K562 (cell line): ENCODE measurements around the gene GLIS1. TPM values are rescaled to one million over a fixed set of nuclear protein-coding genes. Genes with fewer than 3 reads are reported as not detected.
A peak's percentile ranks its signal among the peaks of the same experiment; 100 is the strongest.

ENCODE experiments used
- ATAC-seq: fragments of 200-7000 bp; cut with Tn5 transposase; 3 replicates; pipeline ENCODE4 v1.9.1; 2020; ENCODE audit warnings: moderate library complexity
- BruUV-seq: library from RNA; stranded (reverse); fragments of 400-500 nt; replicated peaks from 2 replicates; lab custom pipeline; 2021; lab: Mats Ljungman, UMichigan
- CTCF ChIA-PET: fragments of 300-600 bp; formaldehyde crosslinking; extraction: SDS; loops from one replicate; lab custom pipeline; 2021; ENCODE audit warnings: low intra/inter-chr PET ratio; lab: Yijun Ruan, JAX
- POLR2A ChIA-PET: fragments of 300-600, 350-650 bp; sonication (Branson Sonifier 250); formaldehyde crosslinking; extraction: SDS; loops from one replicate; lab custom pipeline; 2021; ENCODE audit warnings: antibody characterized with exemption, inconsistent platforms; lab: Yijun Ruan, JAX
- DNase-seq, 4 experiments: peaks; one replicate each; pipeline versions ENCODE4 v3.0.0 to v3.0.0-alpha.2; 2011 to 2018; ENCODE audit warnings: low spot score in 3 of 4, mixed read lengths in 3 of 4; ENCODE audit errors: extremely low read depth in 1 of 4
- FAIRE-seq: peaks from 2 replicates; lab custom pipeline; 2011; peaks lifted over from hg19 to GRCh38; lab: Jason Lieb, UNC
- H2AFZ ChIP-seq: 2 replicates; pipeline ENCODE4 v1.6.0; 2011; ENCODE audit warnings: low read depth, low read length, control low read depth, inconsistent platforms
- H3K27ac ChIP-seq: fragments of 200-600 bp; 3 replicates; pipeline ENCODE4 v1.8.0; 2011; ENCODE audit warnings: low read depth, mild to moderate bottlenecking, control low read depth, inconsistent platforms, low read length, moderate library complexity, mixed read lengths; ENCODE audit errors: extremely low read depth
- H3K27me3 ChIP-seq, 2 experiments: fragments of 300-600 bp in 1 of 2; 2 replicates in 1 of 2; 3 replicates in 1 of 2; pipeline versions ENCODE4 v1.6.0 to v1.8.0; 2011; ENCODE audit warnings: inconsistent platforms in 2 of 2, low read length in 2 of 2, mild to moderate bottlenecking in 1 of 2, mixed read lengths in 1 of 2, moderate library complexity in 1 of 2; ENCODE audit not compliant: control insufficient read depth in 2 of 2, insufficient read depth in 2 of 2
- H3K36me3 ChIP-seq: fragments of 300-600 bp; 3 replicates; pipeline ENCODE4 v1.8.0; 2011; ENCODE audit warnings: mild to moderate bottlenecking, low read length, inconsistent platforms; ENCODE audit not compliant: control insufficient read depth, insufficient read depth
- H3K4me1 ChIP-seq, 2 experiments: fragments of 200-600 bp in 1 of 2; replicated peaks in 1 of 2; 2 replicates in 1 of 2; 3 replicates in 1 of 2; pipeline versions ENCODE4 v1.5.1 to v1.8.0; 2011; ENCODE audit warnings: inconsistent platforms in 2 of 2, low read length in 2 of 2, mild to moderate bottlenecking in 1 of 2, mixed read lengths in 1 of 2, moderate library complexity in 1 of 2; ENCODE audit not compliant: control insufficient read depth in 2 of 2, insufficient read depth in 2 of 2
- H3K4me2 ChIP-seq: 2 replicates; pipeline ENCODE4 v1.6.1; 2011; ENCODE audit warnings: low read length, control low read depth, inconsistent platforms, mixed read lengths; ENCODE audit not compliant: insufficient read depth
- H3K4me3 ChIP-seq: fragments of 200-600 bp; sonication (generic), shearing (Covaris generic); 2 replicates; pipeline ENCODE4 v1.5.1; 2016; ENCODE audit warnings: control low read depth, inconsistent platforms
- H3K79me2 ChIP-seq: fragments of 200-600 bp; 3 replicates; pipeline ENCODE4 v1.8.0; 2011; ENCODE audit warnings: low read length, inconsistent platforms; ENCODE audit not compliant: control insufficient read depth, insufficient read depth
- H3K9ac ChIP-seq, 2 experiments: 2 replicates each; pipeline versions ENCODE4 v1.6.0 to v1.6.1; 2011; ENCODE audit warnings: low read depth in 2 of 2, low read length in 2 of 2, control low read depth in 1 of 2, inconsistent platforms in 1 of 2, mild to moderate bottlenecking in 1 of 2, mixed read lengths in 1 of 2; ENCODE audit not compliant: insufficient read depth in 1 of 2
- H3K9me1 ChIP-seq: one replicate; pipeline ENCODE4 v1.6.0; 2011; ENCODE audit warnings: inconsistent platforms, mild to moderate bottlenecking, low read length, moderate library complexity; ENCODE audit not compliant: control insufficient read depth, insufficient read depth
- H3K9me3 ChIP-seq: replicated peaks from 2 replicates; pipeline ENCODE4 v1.5.1; 2011; ENCODE audit warnings: low read depth, low read length, inconsistent platforms; ENCODE audit not compliant: control insufficient read depth, insufficient read depth
- H4K20me1 ChIP-seq: replicated peaks from 2 replicates; pipeline ENCODE4 v1.6.1; 2011; ENCODE audit warnings: low read length, inconsistent platforms, mixed read lengths; ENCODE audit not compliant: control insufficient read depth, insufficient read depth
- C11orf30 ChIP-seq: fragments of 450-650 bp; IDR thresholded peaks from 2 replicates; pipeline ENCODE4 v1.6.1; 2016; ENCODE audit warnings: low read depth, mild to moderate bottlenecking
- CCAR2 ChIP-seq: fragments of 200-400 bp; formaldehyde crosslinking; IDR thresholded peaks from 2 replicates; pipeline ENCODE4 v1.6.1; 2017; ENCODE audit warnings: mild to moderate bottlenecking, low read depth, low read length
- CEBPG ChIP-seq, 3 experiments: fragments of 200-800 bp in 1 of 3; sonication (Bioruptor generic) in 1 of 3; sonication (generic) in 1 of 3; formaldehyde crosslinking in 1 of 3; IDR thresholded peaks in 2 of 3; conservative IDR thresholded peaks in 1 of 3; 2 replicates each; pipeline versions ENCODE4 v1.6.1 to v1.8.0; 2016 to 2022; ENCODE audit warnings: missing compliant biosample characterization in 2 of 3, missing genetic modification characterization in 2 of 3, mild to moderate bottlenecking in 1 of 3, missing genetic modification reagents in 1 of 3
- CTBP1 ChIP-seq: fragments of 450-650 bp; IDR thresholded peaks from 2 replicates; pipeline ENCODE4 v1.6.1; 2016; ENCODE audit warnings: borderline replicate concordance
- EGR1 ChIP-seq: fragments of 450-650 bp; conservative IDR thresholded peaks from 2 replicates; pipeline ENCODE4 v1.6.1; 2017; ENCODE audit warnings: mild to moderate bottlenecking
- ELF4 ChIP-seq: fragments of 450-650 bp; formaldehyde crosslinking; IDR thresholded peaks from 2 replicates; pipeline ENCODE4 v1.4.0; 2022; ENCODE audit warnings: missing genetic modification characterization
- HMG20A ChIP-seq: fragments of 450-650 bp; formaldehyde crosslinking; conservative IDR thresholded peaks from 2 replicates; pipeline ENCODE4 v1.4.0; 2020; ENCODE audit warnings: mild to moderate bottlenecking, mixed read lengths
- IRF9 ChIP-seq: fragments of 450-650 bp; IDR thresholded peaks from 2 replicates; pipeline ENCODE4 v1.6.1; 2016; ENCODE audit warnings: missing biosample characterization, missing genetic modification characterization
- MLLT1 ChIP-seq, 2 experiments: fragments of 450-650 bp; IDR thresholded peaks; 2 replicates each; pipeline ENCODE4 v1.6.1; 2016
- NFIC ChIP-seq: fragments of 450-650 bp; IDR thresholded peaks from 2 replicates; pipeline ENCODE4 v1.6.1; 2017; ENCODE audit warnings: mild to moderate bottlenecking, inconsistent platforms
- PRMT5 ChIP-seq: sonication (generic); formaldehyde crosslinking; IDR thresholded peaks from 2 replicates; pipeline ENCODE4 v1.5.0; 2020; ENCODE audit warnings: missing genetic modification reagents
- THRB ChIP-seq: fragments of 450-650 bp; formaldehyde crosslinking; conservative IDR thresholded peaks from 2 replicates; pipeline ENCODE4 v1.4.0; 2022; ENCODE audit warnings: mild to moderate bottlenecking, missing genetic modification characterization
- YBX1 ChIP-seq: fragments of 450-650 bp; IDR thresholded peaks from 2 replicates; pipeline ENCODE4 v1.7.1; 2016; ENCODE audit warnings: mild to moderate bottlenecking
- ZBTB26 ChIP-seq: fragments of 450-650 bp; formaldehyde crosslinking; IDR thresholded peaks from 2 replicates; pipeline ENCODE4 v1.4.0; 2022; ENCODE audit warnings: missing genetic modification characterization
- ZFPM2 ChIP-seq: fragments of 250-450 bp; sonication (Bioruptor Pico); IDR thresholded peaks from 2 replicates; pipeline ENCODE4 v1.5.1; 2022; ENCODE audit warnings: mild to moderate bottlenecking
- ZNF584 ChIP-seq: fragments of 200-800 bp; sonication (Bioruptor generic); IDR thresholded peaks from 2 replicates; pipeline ENCODE4 v1.6.1; 2016; ENCODE audit warnings: low read depth, mild to moderate bottlenecking, missing genetic modification characterization, missing compliant biosample characterization
- WGBS: fragments of 100-300 bp; shearing (Covaris generic); methylation state at CpG from one replicate; pipeline ENCODE4 v1.1.6; 2016; ENCODE audit warnings: low coverage, mixed read lengths; ENCODE audit not compliant: insufficient coverage; ENCODE audit errors: missing lambda C conversion rate; 5-methylcytosine and 5-hydroxymethylcytosine counted together
- in situ Hi-C: fragments of 300-500 bp; cut with MboI; formaldehyde crosslinking; loops from 4 replicates; pipeline ENCODE4 v1.15.0; 2018; ENCODE audit warnings: inconsistent platforms, mixed read lengths
- intact Hi-C: fragments of 100-400 bp; cut with micrococcal nuclease; formaldehyde crosslinking; loops from 2 replicates; pipeline ENCODE4 v1.14.2; 2022
- polyA plus RNA-seq, 8 experiments: library from polyadenylated mRNA; depleted of rRNA in 4 of 8; stranded (reverse) in 5 of 8; unstranded in 3 of 8; fragments of >200 nt; fragmentation: Nextera tagmentation in 2 of 8; fragmentation: Illumina TruSeq in 1 of 8; extraction: Ambion mirVana in 2 of 8; extraction: Trizol in 1 of 8; gene quantifications; 2 replicates each; pipeline versions ENCODE4 v1.2.1 to v1.2.3, GENCODE V29; 2011 to 2014; ENCODE audit warnings: inconsistent platforms in 1 of 8, missing spikeins in 1 of 8
- total RNA-seq, 7 experiments: library from RNA; depleted of rRNA in 6 of 7; stranded (reverse); fragments of >200 nt in 6 of 7; fragmentation: Illumina TruSeq in 2 of 7; extraction: Trizol in 2 of 7; gene quantifications; 2 replicates each; pipeline versions ENCODE4 v1.2.1 to v1.2.3, GENCODE V29; 2011 to 2021; ENCODE audit warnings: low replicate concordance in 1 of 7

GLIS1 gene
- total and polyA plus RNA-seq, 9 of the 15 experiments (the other 6 are each of a cell fraction or from before 2014, with no cell fraction given) = not detected

DNA sequence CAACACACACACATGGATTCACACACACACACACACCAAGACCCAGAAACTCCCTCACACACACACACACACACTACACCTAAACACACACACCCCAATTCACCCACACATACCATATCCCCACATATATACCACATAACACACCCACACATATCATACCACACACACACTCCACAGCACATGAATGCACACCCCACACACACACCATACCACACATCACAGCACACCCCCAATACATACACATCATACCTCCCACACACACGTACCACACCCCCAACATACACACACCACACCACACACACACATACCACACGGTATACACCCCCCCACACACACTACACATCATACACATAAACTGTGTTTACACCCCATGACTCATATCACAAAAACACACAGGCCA, 199.7 kb downstream of the GLIS1 start:
- intact Hi-C loops = no loop called here
- Histone ChIP-seq H3K27me3 (peaks cover 20 to 79% of the 10 kb centered on the region in 2 experiments), H3K4me2 (no peak overlapping the region), H3K9me3 (no peaks in the 10 kb centered on the region), H3K9me1 (no peaks in the 10 kb centered on the region), H3K4me3 (no peak overlapping the region), H3K9ac (no peak overlapping the region), H3K27ac (no peak overlapping the region), H4K20me1 (peaks cover 15% of the 10 kb centered on the region), H3K79me2 (no peaks in the 10 kb centered on the region), H3K36me3 (no peaks in the 10 kb centered on the region), H3K4me1 (no peaks in the 10 kb centered on the region)
- in situ Hi-C loops = no loop called here
- ATAC-seq (no peak), DNase-seq (no peak), FAIRE-seq (peak; percentile 26)
- BruUV-seq = no TSS peak
- ChIA-PET CTCF (no interaction called here), POLR2A (no interaction called here)
- WGBS = 3% methylated on average over 2 of the region's 2 CpGs
- TF ChIP-seq HMG20A (CRISPR knock-in tag) = no peak
- TF ChIP-seq NFIC = no peak
- no peak for TF ChIP-seq CCAR2
- no peak for TF ChIP-seq IRF9
- no peak for TF ChIP-seq CEBPG (CRISPR knock-in tag; IDR thresholded peaks at IDR 0.05)
- no peak for TF ChIP-seq CEBPG (tag; conservative IDR thresholded peaks at IDR 0.05 in 1 of 2, IDR thresholded peaks at IDR 0.05 in 1 of 2)
- TF ChIP-seq THRB (CRISPR knock-in tag) = 0 out of 2 replicates have a peak, but pooled peaks have one; percentile 60
- 0 out of 4 replicates have a peak, but pooled peaks of 1 of the 2 experiments have one; percentile 19 for TF ChIP-seq MLLT1 (IDR thresholded peaks at IDR 0.05)
- TF ChIP-seq CTBP1 = no peak
- no peak for TF ChIP-seq PRMT5
- no peak for TF ChIP-seq C11orf30
- TF ChIP-seq ZBTB26 (CRISPR knock-in tag) = peak; percentile 14; the same call in 1 of the 2 replicates
- 0 out of 2 replicates have a peak, but pooled peaks have one; percentile 17 for TF ChIP-seq ELF4 (CRISPR knock-in tag)
- TF ChIP-seq YBX1 = no peak
- 0 out of 2 replicates have a peak, but pooled peaks have one; percentile 5 for TF ChIP-seq EGR1
- no peak for TF ChIP-seq ZFPM2 (CRISPR knock-in tag)
- TF ChIP-seq ZNF584 = no peak
- TF ChIP-seq, all 486 proteins: peak for 5
- no peak overlapping the region for H2AFZ ChIP-seq
